ENCODE results near the gene ZNF785.
"Not testable (repeated sequence)": the region's sequence is repeated elsewhere in the genome, so short reads cannot be mapped to it uniquely, and the experiment has no call there.

The ZNF785 gene

DNA sequence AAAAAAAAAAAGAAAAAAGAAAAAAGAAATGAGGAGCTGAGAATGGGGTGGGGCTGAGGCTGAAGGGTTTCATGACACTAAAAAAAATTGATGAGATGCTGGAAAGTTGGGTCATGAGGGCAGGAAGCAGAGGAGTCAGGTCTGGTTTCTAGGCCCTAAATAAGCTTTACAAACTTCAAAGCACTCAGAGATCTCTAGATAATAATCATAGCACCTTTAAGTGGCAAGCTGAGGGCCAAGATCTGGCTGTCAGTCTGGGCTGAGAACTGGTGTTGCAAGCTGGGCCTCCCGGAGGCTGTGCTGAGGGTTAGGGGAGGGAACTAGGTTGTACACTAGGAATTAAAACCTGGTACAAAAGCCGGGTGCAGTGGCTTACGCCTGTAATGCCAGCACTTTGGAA is 33.7 kb downstream of the ZNF785 start:
- DNase-seq (ENCODE audit: extremely low read depth, low read depth) = no peak
- TF ChIP-seq, protein P1, sequence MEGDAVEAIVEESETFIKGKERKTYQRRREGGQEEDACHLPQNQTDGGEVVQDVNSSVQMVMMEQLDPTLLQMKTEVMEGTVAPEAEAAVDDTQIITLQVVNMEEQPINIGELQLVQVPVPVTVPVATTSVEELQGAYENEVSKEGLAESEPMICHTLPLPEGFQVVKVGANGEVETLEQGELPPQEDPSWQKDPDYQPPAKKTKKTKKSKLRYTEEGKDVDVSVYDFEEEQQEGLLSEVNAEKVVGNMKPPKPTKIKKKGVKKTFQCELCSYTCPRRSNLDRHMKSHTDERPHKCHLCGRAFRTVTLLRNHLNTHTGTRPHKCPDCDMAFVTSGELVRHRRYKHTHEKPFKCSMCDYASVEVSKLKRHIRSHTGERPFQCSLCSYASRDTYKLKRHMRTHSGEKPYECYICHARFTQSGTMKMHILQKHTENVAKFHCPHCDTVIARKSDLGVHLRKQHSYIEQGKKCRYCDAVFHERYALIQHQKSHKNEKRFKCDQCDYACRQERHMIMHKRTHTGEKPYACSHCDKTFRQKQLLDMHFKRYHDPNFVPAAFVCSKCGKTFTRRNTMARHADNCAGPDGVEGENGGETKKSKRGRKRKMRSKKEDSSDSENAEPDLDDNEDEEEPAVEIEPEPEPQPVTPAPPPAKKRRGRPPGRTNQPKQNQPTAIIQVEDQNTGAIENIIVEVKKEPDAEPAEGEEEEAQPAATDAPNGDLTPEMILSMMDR (IDR thresholded peaks at IDR 0.05; ENCODE audit: low read depth, low read length, missing control alignments) = no peak

DNA sequence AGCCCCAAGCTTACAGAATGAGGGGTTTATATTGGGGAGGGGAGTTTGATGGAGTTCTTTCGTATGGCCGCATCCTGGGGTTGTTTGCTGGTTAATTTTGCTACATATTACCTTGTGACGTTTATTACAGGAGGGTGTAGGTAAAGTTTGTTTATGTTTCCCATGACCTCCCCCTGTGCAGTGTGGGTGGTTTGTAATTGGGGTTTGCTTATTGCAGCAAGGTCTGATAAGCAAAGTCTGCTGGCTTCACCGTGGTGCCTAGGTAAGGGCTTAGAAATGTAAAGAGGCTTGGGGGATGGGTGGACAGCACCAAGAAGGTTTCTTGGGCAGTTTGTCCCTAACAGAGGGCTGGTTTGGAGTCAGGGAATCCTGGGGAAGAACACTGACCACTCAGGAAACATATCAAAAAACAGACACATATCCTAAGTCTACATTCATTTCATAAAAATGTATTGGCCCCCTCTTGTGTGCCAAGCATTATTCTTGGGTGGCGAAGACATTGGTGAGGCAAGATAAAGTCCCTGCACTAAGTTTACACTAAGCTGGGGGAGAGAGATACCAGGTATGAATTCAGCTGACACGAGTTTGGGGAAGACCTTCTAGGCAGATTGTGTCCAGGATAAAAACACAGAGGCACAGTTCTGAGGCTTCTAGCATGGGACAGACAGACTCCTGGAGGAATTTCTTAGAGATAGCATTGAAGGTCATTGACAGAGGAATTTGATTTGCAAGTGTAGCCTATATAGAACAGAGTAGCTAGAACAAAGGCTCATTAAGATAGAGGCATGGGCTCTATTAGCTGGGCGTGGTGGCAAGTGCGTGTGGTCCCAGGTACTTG is 36.9 kb downstream of the ZNF785 start:
- DNase-seq (ENCODE audit: extremely low read depth, low read depth) = no peak
- H3K4me3 ChIP-seq (replicated peaks; ENCODE audit: low read depth, low read length) = no peak overlapping the region
- TF ChIP-seq, protein P1 (IDR thresholded peaks at IDR 0.05; ENCODE audit: low read depth, low read length, missing control alignments) = no peak

More for the DNA sequence above, 33.7 kb downstream of the ZNF785 start:
- H3K4me3 ChIP-seq (replicated peaks; ENCODE audit: low read depth, low read length) = no peak overlapping the region

DNA sequence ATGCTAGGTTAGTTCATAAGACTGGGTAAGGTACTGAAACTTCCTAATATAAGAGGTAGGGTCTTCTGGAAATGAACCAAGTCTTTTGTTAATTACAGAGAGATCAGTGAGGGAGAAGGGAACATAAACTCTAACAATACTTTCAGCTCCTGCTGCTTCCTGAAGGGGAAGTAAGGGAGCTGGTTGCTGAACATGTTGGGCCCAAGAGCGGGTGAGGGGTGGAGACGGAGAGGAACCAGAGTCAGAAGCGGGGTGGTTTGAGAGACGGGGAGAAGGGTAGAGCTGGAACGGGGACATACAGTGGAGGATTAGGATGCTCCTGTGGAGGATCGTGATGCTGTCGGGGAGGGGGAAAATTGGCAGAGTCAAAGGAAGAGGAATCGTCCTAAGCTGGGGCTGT is 39.4 kb downstream of the ZNF785 start:
- TF ChIP-seq, protein P1 (IDR thresholded peaks at IDR 0.05; ENCODE audit: low read depth, low read length, missing control alignments) = no peak
- H3K4me3 ChIP-seq (replicated peaks; ENCODE audit: low read depth, low read length) = no peak overlapping the region
- no peak for DNase-seq (ENCODE audit: extremely low read depth, low read depth)

DNA sequence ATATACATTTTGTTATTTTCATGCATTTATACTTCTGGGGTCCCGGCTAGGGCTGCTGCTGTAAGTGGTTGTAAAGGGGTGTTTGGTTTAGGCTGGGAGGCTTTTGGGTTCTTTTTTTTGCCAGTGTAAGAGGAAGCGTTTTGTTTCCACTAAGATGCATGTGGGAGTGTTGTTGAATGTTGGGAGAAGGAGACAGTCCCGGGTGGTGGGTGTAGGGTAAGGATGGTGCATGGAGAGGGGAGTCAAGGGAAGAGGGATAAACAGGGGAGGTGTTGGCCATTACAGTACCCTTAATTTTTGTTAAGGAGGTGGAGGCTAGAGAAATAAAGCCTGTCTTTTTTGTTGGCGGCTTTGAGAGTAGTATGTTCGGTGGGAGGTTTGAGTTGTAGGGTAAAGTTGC is 42.4 kb downstream of the ZNF785 start:
- TF ChIP-seq, protein P1 (IDR thresholded peaks at IDR 0.05; ENCODE audit: low read depth, low read length, missing control alignments) = no peak
- no peak overlapping the region for H3K4me3 ChIP-seq (replicated peaks; ENCODE audit: low read depth, low read length)
- no peak for DNase-seq (ENCODE audit: extremely low read depth, low read depth)

DNA sequence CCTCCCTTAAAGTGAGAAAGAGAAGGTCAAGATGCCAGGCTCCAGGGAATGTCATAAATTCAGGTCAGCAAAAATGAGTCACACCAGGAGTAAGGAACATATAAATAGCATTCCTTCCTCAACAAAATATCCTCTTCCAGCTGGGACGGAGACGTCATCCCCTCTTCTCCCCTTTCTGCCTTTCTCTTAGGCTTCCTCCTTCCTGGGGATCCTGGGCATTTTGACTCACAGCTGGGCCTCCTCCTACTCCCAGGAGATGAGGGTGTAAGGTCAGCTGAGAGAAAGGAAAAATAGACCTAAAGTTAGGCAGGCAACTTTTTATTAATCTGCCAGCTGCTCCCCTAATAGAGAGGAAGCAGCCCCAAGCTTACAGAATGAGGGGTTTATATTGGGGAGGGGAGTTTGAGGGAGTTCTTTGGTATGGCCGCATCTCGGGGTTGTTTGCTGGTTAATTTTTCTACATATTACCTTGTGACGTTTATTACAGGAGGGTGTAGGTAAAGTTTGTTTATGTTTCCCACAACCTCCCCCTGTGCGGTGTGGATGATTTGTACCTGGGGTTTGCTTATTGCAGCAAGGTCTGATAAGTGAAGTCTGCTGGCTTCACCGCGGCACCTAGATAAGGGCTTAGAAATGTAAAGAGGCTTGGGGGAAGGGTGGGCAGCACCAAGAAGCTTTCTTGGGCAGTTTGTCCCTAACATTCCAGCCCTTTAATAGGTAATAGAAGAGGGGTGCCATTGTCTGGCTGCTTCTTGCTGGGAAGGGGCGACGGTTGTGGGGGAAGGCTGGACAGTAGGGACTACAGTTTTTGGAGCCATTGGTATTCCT is 43.8 kb downstream of the ZNF785 start:
- DNase-seq (ENCODE audit: extremely low read depth, low read depth) = no peak

GRCh38 chr16:30540916-30541464 is 44.5 kb downstream of the ZNF785 start:
- not testable (repeated sequence) for DNase-seq (ENCODE audit: extremely low read depth, low read depth); H3K4me3 ChIP-seq (replicated peaks; ENCODE audit: low read depth, low read length)

More for the DNA sequence above, 43.8 kb downstream of the ZNF785 start:
- TF ChIP-seq, protein P1 (IDR thresholded peaks at IDR 0.05; ENCODE audit: low read depth, low read length, missing control alignments) = no peak
- H3K4me3 ChIP-seq (replicated peaks; ENCODE audit: low read depth, low read length) = no peak overlapping the region

DNA sequence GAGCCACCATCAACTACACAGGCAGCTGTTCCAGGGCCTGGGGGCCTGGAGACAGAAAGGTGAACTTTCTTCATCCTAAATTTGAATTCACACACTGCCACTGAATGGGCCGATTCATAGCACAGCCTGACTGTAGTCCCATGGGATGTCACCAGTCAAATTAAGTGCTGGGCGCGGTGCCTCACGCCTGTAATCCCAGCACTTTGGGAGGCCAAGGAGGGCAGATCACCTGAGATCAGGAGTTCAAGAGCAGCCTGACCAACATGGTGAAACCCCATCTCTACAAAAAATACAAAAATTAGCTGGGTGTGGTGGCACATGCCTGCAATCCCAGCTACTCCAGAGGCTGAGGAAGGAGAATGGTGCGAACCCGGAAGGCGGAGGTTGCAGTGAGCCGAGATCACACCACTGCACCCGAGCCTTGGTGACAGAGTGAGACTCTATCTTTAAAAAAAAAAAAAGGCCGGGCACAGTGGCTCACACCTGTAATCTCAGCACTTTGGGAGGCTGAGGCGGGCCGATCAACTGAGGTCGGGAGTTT is 45.4 kb downstream of the ZNF785 start:
- not testable (repeated sequence) for H3K4me3 ChIP-seq (replicated peaks; ENCODE audit: low read depth, low read length); DNase-seq (ENCODE audit: extremely low read depth, low read depth)

All from HFF-Myc (cell line).